T-helper 2 cell treated with Interferon-gamma antibody and Interleukin-4, amounts not matched to agents 5 μg/mL and 100 μg/mL, for 36 hours (primary cell): Measurements from ENCODE around the gene CABP7.

Source experiments
- DNase-seq: peaks from one replicate; pipeline ENCODE4 v3.0.0; 2021; ENCODE audit warnings: low spot score
- H3K27ac Mint-ChIP-seq: one replicate; pipeline ENCODE4 v1.8.0; 2021; ENCODE audit warnings: mild to moderate bottlenecking, mixed read lengths
- H3K27me3 Mint-ChIP-seq: one replicate; pipeline ENCODE4 v1.8.0; 2021; ENCODE audit warnings: low read depth, mixed read lengths
- H3K36me3 Mint-ChIP-seq: one replicate; pipeline ENCODE4 v1.8.0; 2021; ENCODE audit warnings: low read depth, mixed read lengths
- H3K4me1 Mint-ChIP-seq: one replicate; pipeline ENCODE4 v1.8.0; 2021; ENCODE audit warnings: low read depth, mixed read lengths
- H3K4me3 Mint-ChIP-seq: one replicate; pipeline ENCODE4 v1.8.0; 2022; ENCODE audit warnings: mild to moderate bottlenecking, moderate library complexity, mixed read lengths
- H3K9me3 Mint-ChIP-seq: one replicate; pipeline ENCODE4 v1.8.0; 2021; ENCODE audit warnings: mixed read lengths

CABP7 gene

DNA sequence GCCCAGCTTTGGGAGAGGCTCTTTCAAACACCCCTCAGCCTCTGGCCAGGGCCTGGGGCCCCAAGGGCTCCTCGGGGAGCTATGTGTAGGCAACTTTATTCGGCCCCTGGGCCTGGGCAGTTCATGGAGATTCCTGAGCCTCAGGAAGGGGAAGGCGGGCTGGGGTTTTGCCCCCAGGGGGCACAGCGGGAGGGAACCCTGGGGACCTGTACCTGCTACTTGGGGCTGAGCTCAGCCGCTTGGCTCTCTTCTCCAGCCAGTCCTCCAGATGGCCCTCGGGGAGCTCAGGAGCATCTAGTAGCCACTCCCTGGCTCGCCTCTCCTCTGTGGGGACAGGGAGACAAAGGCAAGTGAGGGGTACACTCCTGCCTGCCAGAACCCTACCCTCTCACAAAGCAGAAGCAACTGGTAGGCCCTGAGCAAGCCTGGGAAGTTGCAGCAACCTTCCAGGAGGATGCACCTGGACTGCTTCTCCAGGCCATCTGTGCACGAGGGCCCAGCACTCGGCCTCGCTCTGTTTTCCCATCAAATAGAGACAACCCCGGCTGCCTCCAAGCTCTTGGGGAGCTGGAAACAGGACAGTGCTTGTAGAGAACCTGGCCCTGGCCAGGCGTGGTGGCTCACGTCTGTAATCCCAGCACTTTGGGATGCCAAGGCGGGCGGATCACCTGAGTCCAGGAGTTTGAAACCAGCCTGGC is 18.5 kb downstream of the CABP7 start:
- Mint-ChIP-seq H3K27me3 (no peaks in the 10 kb centered on the region), H3K9me3 (no peaks in the 10 kb centered on the region), H3K36me3 (peaks cover 4% of the 10 kb centered on the region), H3K4me1 (no peaks in the 10 kb centered on the region), H3K4me3 (no peak overlapping the region), H3K27ac (no peak overlapping the region)
- no peak for DNase-seq

DNA sequence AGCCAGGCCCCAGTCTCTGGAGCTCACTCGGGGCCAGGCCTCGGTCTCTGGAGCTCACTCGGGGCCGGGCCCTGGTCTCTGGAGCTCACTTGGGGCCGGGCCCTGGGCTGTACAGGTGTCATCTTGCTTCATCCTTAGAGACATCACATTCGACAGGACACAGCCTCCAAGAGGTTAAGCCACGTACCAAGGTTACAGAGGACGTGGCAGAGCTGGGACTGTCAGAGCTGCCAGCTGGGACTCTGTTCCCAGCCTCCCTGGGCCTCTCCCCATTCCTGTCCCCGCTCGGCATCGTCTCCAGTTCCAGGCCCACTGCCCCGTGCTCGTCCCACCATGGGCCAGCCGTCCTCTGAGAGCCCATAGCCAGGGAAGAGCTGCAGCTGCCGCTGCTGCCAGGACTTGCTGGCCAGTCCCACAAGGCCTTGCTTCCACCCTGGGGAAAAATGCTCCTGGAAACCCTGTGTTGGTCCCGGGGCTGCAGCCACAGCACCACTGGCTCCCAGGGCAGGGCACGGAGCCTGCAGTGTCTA is 19.6 kb downstream of the CABP7 start:
- Mint-ChIP-seq H3K4me1 (no peaks in the 10 kb centered on the region), H3K9me3 (no peaks in the 10 kb centered on the region), H3K27ac (no peak overlapping the region), H3K4me3 (no peak overlapping the region), H3K27me3 (no peaks in the 10 kb centered on the region), H3K36me3 (peaks cover 4% of the 10 kb centered on the region)
- DNase-seq, result no peak

DNA sequence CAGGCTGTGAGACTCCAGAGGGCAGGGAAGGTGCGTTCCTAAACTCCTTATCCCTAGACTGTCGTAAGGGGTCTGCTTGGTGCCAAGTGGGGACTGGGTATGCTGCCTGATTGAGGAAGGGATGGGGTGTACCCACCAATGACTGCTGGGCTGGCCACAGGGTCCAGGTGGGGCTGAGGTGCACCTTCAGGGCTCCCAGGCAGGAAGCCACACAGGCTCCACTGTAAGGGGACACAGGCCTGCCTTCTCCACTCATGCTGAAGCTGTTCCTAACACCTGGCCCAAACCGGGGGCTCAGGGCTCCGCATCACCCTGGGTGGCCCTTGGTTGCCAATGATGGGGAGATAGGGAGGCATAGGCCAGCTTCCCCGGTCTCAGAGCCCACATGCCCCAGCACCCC is 20.4 kb downstream of the CABP7 start:
- Mint-ChIP-seq H3K27ac (no peak overlapping the region), H3K4me3 (no peak overlapping the region), H3K27me3 (no peaks in the 10 kb centered on the region), H3K36me3 (peaks cover 4% of the 10 kb centered on the region), H3K9me3 (no peaks in the 10 kb centered on the region), H3K4me1 (no peaks in the 10 kb centered on the region)
- DNase-seq, result no peak

DNA sequence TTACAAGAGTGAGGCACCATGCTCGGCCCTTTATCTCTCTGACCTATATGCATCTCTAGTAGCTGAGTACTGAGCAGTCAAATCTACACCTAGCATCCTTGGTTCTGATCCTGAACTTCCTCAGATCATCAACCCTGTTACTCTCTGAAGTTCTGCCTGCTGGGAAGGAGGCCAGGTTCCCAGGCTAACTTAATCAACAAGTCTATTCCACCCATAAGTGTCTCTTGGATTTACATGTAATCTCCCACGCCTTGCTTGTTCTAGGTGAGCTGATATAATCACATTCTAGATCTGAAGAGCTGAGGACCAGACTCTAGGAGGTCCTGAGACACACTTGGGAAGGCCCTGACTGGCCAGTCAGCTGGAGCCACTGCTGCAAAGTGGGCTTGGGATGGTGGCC is 22.1 kb downstream of the CABP7 start:
- Mint-ChIP-seq H3K27ac (no peak overlapping the region), H3K9me3 (no peaks in the 10 kb centered on the region)

GRCh38 chr22:29742326-29742725 is 22.5 kb downstream of the CABP7 start:
- no peaks in the 10 kb centered on the region for H3K4me1 Mint-ChIP-seq
- H3K4me3 Mint-ChIP-seq, result no peak overlapping the region
- H3K9me3 Mint-ChIP-seq, result no peaks in the 10 kb centered on the region
- H3K27me3 Mint-ChIP-seq, result no peaks in the 10 kb centered on the region
- peaks cover 8% of the 10 kb centered on the region for H3K36me3 Mint-ChIP-seq
- DNase-seq, result no peak
- no peak overlapping the region for H3K27ac Mint-ChIP-seq

More for the DNA sequence above, 22.1 kb downstream of the CABP7 start:
- Mint-ChIP-seq H3K27me3 (no peaks in the 10 kb centered on the region), H3K4me3 (no peak overlapping the region), H3K36me3 (peaks cover 8% of the 10 kb centered on the region), H3K4me1 (no peaks in the 10 kb centered on the region)
- DNase-seq, result no peak

DNA sequence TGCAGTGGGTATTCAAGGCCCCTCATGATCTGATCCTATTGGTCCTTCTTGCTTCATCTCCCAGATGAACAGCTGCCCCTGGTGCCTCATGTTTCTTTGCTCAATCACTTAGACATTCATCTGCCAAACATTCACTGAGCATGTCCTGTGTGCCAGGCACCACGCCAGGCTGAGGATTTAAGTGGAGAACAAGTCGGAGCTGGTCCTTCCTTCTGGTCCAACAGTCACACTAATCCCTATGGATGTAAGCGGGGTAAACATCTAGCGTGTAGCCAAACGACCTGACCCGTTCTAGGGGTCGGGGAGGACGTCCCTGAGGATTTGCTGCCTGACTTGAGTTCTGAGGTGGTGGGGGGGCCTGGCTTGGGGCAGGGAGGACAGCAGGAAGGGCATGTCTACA is 25.1 kb downstream of the CABP7 start:
- no peak for DNase-seq
- no peak overlapping the region for H3K4me3 Mint-ChIP-seq
- H3K27ac Mint-ChIP-seq, result no peak overlapping the region
- H3K36me3 Mint-ChIP-seq, result peaks cover 12% of the 10 kb centered on the region
- no peaks in the 10 kb centered on the region for H3K4me1 Mint-ChIP-seq
- H3K9me3 Mint-ChIP-seq, result no peaks in the 10 kb centered on the region
- no peaks in the 10 kb centered on the region for H3K27me3 Mint-ChIP-seq

- no peaks in the 10 kb centered on the region for H3K9me3 Mint-ChIP-seq
- no peak overlapping the region for H3K27ac Mint-ChIP-seq
- no peak overlapping the region for H3K4me3 Mint-ChIP-seq
- DNase-seq, result no peak
- no peaks in the 10 kb centered on the region for H3K27me3 Mint-ChIP-seq
- peaks cover 12% of the 10 kb centered on the region for H3K4me1 Mint-ChIP-seq
- H3K36me3 Mint-ChIP-seq, result peaks cover 17% of the 10 kb centered on the region
These were observed 28.0 kb downstream of the CABP7 start for GRCh38 chr22:29747832-29748231.

DNA sequence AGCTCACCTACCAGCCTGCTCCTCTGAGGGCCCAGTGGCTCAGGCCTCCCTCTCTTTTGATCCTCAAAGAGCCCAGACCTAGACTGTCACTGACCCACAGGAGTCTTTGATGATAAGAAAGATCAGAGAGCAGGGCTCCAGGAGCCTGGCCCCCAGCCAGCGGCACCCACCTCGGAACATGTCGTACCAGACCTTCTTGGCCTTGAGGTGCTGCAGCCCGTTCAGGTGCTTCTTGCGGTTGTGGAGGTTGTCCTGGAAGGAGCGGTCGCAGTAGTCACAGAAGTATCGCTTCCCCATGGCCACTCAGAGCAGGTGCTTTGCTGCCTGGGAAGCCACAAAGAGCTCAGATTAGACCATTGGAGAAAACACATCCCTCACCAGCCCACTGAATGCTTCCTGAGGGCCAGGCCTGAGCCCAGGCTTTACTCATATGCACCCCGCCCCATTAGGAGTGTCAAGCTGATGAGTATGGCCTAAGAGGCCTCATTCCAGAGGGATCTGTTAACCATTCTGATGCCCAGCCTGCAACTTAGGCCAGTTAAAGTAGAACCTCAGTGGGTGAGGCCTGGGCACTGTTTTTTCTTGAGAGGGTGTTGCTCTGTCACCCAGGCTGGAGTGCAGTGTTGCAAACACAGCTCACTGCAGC is 28.6 kb downstream of the CABP7 start:
- Mint-ChIP-seq H3K4me3 (no peak overlapping the region), H3K27ac (no peak overlapping the region)

DNA sequence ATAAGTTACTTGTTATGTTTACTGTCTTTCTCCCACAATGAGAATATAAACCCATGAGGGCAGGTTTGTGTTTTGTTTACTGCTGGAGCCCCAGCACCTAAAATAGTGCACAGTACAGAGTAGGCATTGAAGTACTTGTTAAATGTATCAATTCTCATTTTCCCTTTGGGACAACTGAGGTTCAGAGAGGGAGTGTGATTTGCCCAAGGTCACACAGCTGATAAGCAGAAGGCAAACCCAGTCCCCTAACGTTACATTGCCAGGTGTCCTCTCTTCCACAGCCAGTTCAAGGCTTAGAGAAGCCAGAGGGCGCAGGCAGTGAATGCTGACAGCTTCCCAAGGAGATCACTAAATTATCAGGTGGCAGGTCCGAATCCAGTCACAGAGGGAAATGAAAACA is 30.2 kb downstream of the CABP7 start:
- H3K27me3 Mint-ChIP-seq, result no peaks in the 10 kb centered on the region
- no peaks in the 10 kb centered on the region for H3K9me3 Mint-ChIP-seq
- no peak overlapping the region for H3K4me3 Mint-ChIP-seq
- peaks cover 12% of the 10 kb centered on the region for H3K4me1 Mint-ChIP-seq
- H3K36me3 Mint-ChIP-seq, result peaks cover 15% of the 10 kb centered on the region
- peak overlapping the region; percentile 83 for H3K27ac Mint-ChIP-seq
- no peak for DNase-seq

More for the DNA sequence above, 28.6 kb downstream of the CABP7 start:
- no peak for DNase-seq
- Mint-ChIP-seq H3K9me3 (no peaks in the 10 kb centered on the region), H3K4me1 (peaks cover 12% of the 10 kb centered on the region), H3K27me3 (no peaks in the 10 kb centered on the region), H3K36me3 (peaks cover 15% of the 10 kb centered on the region)

- H3K4me3 Mint-ChIP-seq, result no peak overlapping the region
- H3K27ac Mint-ChIP-seq, result peak overlapping the region; percentile 83
- peak; percentile 10 for DNase-seq
- H3K9me3 Mint-ChIP-seq, result no peaks in the 10 kb centered on the region
- H3K36me3 Mint-ChIP-seq, result peaks cover 12% of the 10 kb centered on the region
- H3K27me3 Mint-ChIP-seq, result no peaks in the 10 kb centered on the region
- peaks cover 12% of the 10 kb centered on the region for H3K4me1 Mint-ChIP-seq
These were observed 31.0 kb downstream of the CABP7 start for GRCh38 chr22:29750559-29751538.

GRCh38 chr22:29751669-29752068 is 31.9 kb downstream of the CABP7 start:
- Mint-ChIP-seq H3K9me3 (no peaks in the 10 kb centered on the region), H3K4me3 (no peak overlapping the region), H3K27ac (peak overlapping the region; percentile 83), H3K27me3 (no peaks in the 10 kb centered on the region), H3K4me1 (peaks cover 12% of the 10 kb centered on the region), H3K36me3 (peaks cover 12% of the 10 kb centered on the region)
- DNase-seq, result no peak

DNA sequence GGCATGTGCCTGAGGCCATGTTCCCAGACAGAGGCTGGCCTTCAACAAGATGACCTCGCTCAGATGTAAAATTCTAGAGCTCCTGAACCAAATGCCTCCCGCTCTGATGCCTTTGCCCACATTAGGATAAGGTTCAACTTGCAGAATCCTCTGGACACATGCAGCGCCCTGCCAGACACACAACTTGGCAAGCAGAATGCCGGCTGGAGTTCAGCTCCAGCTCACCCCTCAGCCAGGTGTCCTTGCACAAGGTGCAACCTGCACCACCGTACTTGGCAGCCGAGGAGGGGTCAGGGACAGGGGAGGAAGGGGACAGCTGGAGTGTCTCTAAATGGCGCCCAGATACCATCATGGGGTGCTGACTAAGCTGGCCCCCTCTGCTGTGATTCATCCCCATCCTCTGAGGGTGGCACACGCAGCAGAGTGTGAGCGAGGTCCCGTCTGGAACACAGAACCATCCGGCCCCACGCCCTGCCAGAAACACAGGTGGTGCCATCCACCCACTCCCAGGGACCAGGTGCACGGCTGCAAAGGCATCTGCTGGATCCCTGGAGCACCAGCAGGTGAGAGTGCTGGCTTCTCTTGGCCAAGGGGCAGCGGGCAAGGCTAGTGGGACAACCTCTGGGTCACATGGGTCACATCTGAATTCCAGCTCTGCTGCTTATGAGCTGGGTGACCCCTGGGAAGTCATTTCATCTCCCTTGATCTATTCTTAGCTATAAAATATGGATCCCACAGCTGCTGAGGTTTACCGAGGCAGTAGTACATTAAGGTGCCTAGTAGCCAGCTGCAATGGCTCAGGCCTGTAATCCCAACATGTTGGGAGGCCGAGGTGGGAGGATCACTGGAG is 34.2 kb downstream of the CABP7 start:
- DNase-seq, result no peak
- H3K4me3 Mint-ChIP-seq, result no peak overlapping the region
- H3K27me3 Mint-ChIP-seq, result no peaks in the 10 kb centered on the region
- H3K9me3 Mint-ChIP-seq, result no peaks in the 10 kb centered on the region
- H3K27ac Mint-ChIP-seq, result no peak overlapping the region
- peaks cover 8% of the 10 kb centered on the region for H3K36me3 Mint-ChIP-seq
- peaks cover 12% of the 10 kb centered on the region for H3K4me1 Mint-ChIP-seq
